Left ventricle myocardium inferior (tissue), 1 donor: ENCODE results near the gene PHF21A. TPM values are rescaled to one million over a fixed set of nuclear protein-coding genes. Genes with fewer than 3 reads are reported as not detected.

Source experiments
- DNase-seq: peaks from one replicate; pipeline ENCODE4 v3.0.0-alpha.2; 2020
- H3K27ac ChIP-seq: fragments of 200-600 bp; replicated peaks from 2 replicates; pipeline ENCODE4 v1.8.0; 2021
- H3K27me3 ChIP-seq: fragments of 200-600 bp; 2 replicates; pipeline ENCODE4 v1.8.0; 2021; ENCODE audit warnings: low read depth
- H3K36me3 ChIP-seq: fragments of 200-600 bp; 2 replicates; pipeline ENCODE4 v1.8.0; 2021
- H3K4me1 ChIP-seq: fragments of 200-600 bp; 2 replicates; pipeline ENCODE4 v1.8.0; 2021
- H3K4me3 ChIP-seq: fragments of 200-600 bp; 2 replicates; pipeline ENCODE4 v1.8.0; 2021; ENCODE audit warnings: mild to moderate bottlenecking, moderate library complexity
- H3K9me3 ChIP-seq: fragments of 200-600 bp; replicated peaks from 2 replicates; pipeline ENCODE4 v1.8.0; 2021
- CTCF ChIP-seq: fragments of 200-600 bp; IDR thresholded peaks from 2 replicates; pipeline ENCODE4 v1.8.0; 2021; ENCODE audit warnings: antibody characterized with exemption, mild to moderate bottlenecking, borderline replicate concordance
- intact Hi-C: fragments of 100-400 bp; cut with micrococcal nuclease; formaldehyde crosslinking; loops from one replicate; pipeline ENCODE4 v1.11.0; 2022
- total RNA-seq: library from RNA; stranded (reverse); fragmentation: NEBNext Ultra II Directional; extraction: Animal tissue kit (Norgen Biotek cat#: 25700); gene quantifications from one replicate; pipeline ENCODE4 v1.2.1, GENCODE V29; 2021
- donor health status: DM: no; HTN: yes; CAD: no; lungs with severe emphysema.

PHF21A gene
- total RNA-seq, 1 donor from 2014 or later: 36.6 TPM

DNA sequence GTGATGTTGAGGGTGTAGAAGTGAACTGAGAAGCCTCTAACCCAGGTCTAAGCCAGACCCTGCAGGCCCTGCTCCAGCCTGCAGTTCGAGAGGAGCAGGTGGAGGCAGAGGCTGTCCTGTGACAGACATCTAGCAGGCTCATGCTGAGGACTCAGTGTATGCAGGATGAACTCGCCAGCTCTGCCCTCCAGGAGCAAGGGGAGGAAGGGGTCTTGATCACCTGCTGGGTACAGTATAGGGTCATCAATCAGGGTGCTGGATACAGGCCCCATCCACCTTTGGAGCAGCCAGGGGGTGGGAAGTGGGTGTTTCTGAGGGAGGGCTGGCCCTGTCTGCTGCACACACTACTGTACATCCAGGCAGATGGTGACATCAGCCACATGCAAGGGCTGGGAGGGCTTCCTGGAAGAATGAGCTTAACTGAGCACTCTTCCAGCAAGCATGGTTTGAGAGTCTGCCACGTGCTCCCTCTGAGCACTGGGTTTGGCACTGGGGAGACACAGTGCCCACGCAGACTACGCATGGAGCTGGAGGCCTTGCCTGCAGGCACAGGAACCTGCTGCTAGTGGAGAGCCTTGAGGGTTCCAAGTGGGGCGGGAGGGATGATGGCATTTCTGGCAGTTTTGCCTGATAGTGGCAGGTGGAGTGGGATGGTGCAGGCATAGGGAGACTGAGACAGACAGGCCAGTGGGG lies 226.6 kb downstream of the PHF21A start:
- H3K27me3 ChIP-seq: no peaks in the 10 kb centered on the region
- no peaks in the 10 kb centered on the region for H3K9me3 ChIP-seq
- H3K4me3 ChIP-seq: no peak overlapping the region
- H3K27ac ChIP-seq: no peak overlapping the region
- DNase-seq: no peak
- H3K4me1 ChIP-seq: peaks cover 21% of the 10 kb centered on the region
- H3K36me3 ChIP-seq: no peaks in the 10 kb centered on the region
- no peak for TF ChIP-seq CTCF
- intact Hi-C loops: no loop called here

GRCh38 chr11:45892856-45893255 lies 228.4 kb downstream of the PHF21A start:
- Histone ChIP-seq H3K27ac (no peak overlapping the region), H3K4me3 (no peak overlapping the region), H3K9me3 (no peaks in the 10 kb centered on the region), H3K27me3 (no peaks in the 10 kb centered on the region), H3K4me1 (peaks cover 7% of the 10 kb centered on the region), H3K36me3 (no peaks in the 10 kb centered on the region)
- no peak for TF ChIP-seq CTCF
- intact Hi-C loops: no loop called here
- DNase-seq: no peak

GRCh38 chr11:45890886-45891550 lies 230.2 kb downstream of the PHF21A start:
- H3K9me3 ChIP-seq: no peaks in the 10 kb centered on the region
- no peak overlapping the region for H3K4me3 ChIP-seq
- no peak for TF ChIP-seq CTCF
- DNase-seq: no peak
- H3K27me3 ChIP-seq: no peaks in the 10 kb centered on the region
- no peaks in the 10 kb centered on the region for H3K36me3 ChIP-seq
- intact Hi-C loops: no loop called here
- no peak overlapping the region for H3K27ac ChIP-seq
- peaks cover 8% of the 10 kb centered on the region for H3K4me1 ChIP-seq

GRCh38 chr11:45889966-45890365 lies 231.3 kb downstream of the PHF21A start:
- H3K9me3 ChIP-seq: no peaks in the 10 kb centered on the region
- H3K27ac ChIP-seq: no peak overlapping the region
- intact Hi-C loops: no loop called here
- DNase-seq: no peak
- no peak for TF ChIP-seq CTCF
- no peaks in the 10 kb centered on the region for H3K27me3 ChIP-seq
- no peak overlapping the region for H3K4me3 ChIP-seq
- no peaks in the 10 kb centered on the region for H3K36me3 ChIP-seq
- H3K4me1 ChIP-seq: peaks cover 13% of the 10 kb centered on the region

DNA sequence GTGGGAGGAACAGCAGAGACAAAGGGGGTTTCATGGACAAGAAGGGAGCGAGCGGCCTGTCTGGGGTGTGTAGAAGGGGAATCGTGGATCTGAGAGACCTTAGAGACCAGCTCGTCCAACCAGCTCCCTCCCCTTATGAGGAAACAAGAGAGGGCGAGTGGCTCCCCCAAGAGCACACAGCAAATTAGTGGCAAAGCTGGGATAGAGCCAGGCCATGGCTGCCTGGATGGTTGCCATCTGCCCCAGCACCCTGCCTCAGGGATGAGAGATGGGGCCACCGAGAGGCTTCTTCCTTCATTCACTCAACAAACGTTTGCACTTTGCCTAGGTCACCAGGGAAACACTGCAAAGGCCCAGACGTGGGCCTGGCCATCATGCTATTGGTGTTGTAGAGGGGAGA lies 231.7 kb downstream of the PHF21A start:
- H3K27me3 ChIP-seq: no peaks in the 10 kb centered on the region
- no peak for DNase-seq
- intact Hi-C loops: no loop called here
- H3K4me1 ChIP-seq: peaks cover 13% of the 10 kb centered on the region
- H3K36me3 ChIP-seq: no peaks in the 10 kb centered on the region
- no peak for TF ChIP-seq CTCF
- H3K9me3 ChIP-seq: no peaks in the 10 kb centered on the region
- H3K27ac ChIP-seq: no peak overlapping the region
- no peak overlapping the region for H3K4me3 ChIP-seq
